KMS-11 (cell line): ENCODE measurements around the gene JMJD1C.

ENCODE experiments used
- H2AFZ ChIP-seq: fragments of 200-600 bp; sonication (generic); 2 replicates; pipeline ENCODE4 v1.6.1; 2016; ENCODE audit warnings: antibody characterized with exemption, mixed run types, low read depth
- H3K27ac ChIP-seq: fragments of 200-600 bp; sonication (generic); 2 replicates; pipeline ENCODE4 v1.6.1; 2016; ENCODE audit warnings: mild to moderate bottlenecking, mixed run types
- H3K27me3 ChIP-seq: fragments of 200-600 bp; sonication (generic); 2 replicates; pipeline ENCODE4 v1.6.1; 2017; ENCODE audit warnings: mild to moderate bottlenecking, low read depth, mixed run types, moderate library complexity; ENCODE audit not compliant: insufficient read depth
- H3K36me3 ChIP-seq: fragments of 200-600 bp; sonication (generic); 2 replicates; pipeline ENCODE4 v1.6.1; 2017; ENCODE audit warnings: mild to moderate bottlenecking, mixed run types; ENCODE audit not compliant: insufficient read depth
- H3K4me1 ChIP-seq: fragments of 200-600 bp; sonication (generic); 2 replicates; pipeline ENCODE4 v1.6.1; 2016; ENCODE audit warnings: mild to moderate bottlenecking, low read depth, mixed run types; ENCODE audit not compliant: poor library complexity, severe bottlenecking
- H3K4me2 ChIP-seq: fragments of 200-600 bp; sonication (generic); 2 replicates; pipeline ENCODE4 v1.7.0; 2016; ENCODE audit warnings: mild to moderate bottlenecking, mixed run types
- H3K4me3 ChIP-seq: fragments of 200-600 bp; sonication (generic); IDR thresholded peaks from 2 replicates; pipeline ENCODE4 v1.6.1; 2017; ENCODE audit warnings: low read depth, low read length, mixed read lengths; ENCODE audit not compliant: insufficient read depth
- H3K79me2 ChIP-seq: fragments of 200-600 bp; sonication (generic); 2 replicates; pipeline ENCODE4 v1.6.1; 2016; ENCODE audit warnings: low read depth, mixed run types; ENCODE audit not compliant: insufficient read depth
- H3K9ac ChIP-seq: fragments of 200-600 bp; sonication (generic); 2 replicates; pipeline ENCODE4 v1.6.1; 2016; ENCODE audit warnings: mild to moderate bottlenecking, mixed run types
- H4K20me1 ChIP-seq: fragments of 200-600 bp; sonication (generic); 2 replicates; pipeline ENCODE4 v1.6.1; 2016; ENCODE audit warnings: mild to moderate bottlenecking, mixed run types; ENCODE audit not compliant: insufficient read depth
- CTCF ChIP-seq: fragments of 200-600 bp; sonication (generic); conservative IDR thresholded peaks from 2 replicates; pipeline ENCODE4 v1.6.1; 2017; ENCODE audit warnings: low read depth, mild to moderate bottlenecking, antibody characterized with exemption, low read length, moderate library complexity, mixed read lengths

The JMJD1C gene

DNA sequence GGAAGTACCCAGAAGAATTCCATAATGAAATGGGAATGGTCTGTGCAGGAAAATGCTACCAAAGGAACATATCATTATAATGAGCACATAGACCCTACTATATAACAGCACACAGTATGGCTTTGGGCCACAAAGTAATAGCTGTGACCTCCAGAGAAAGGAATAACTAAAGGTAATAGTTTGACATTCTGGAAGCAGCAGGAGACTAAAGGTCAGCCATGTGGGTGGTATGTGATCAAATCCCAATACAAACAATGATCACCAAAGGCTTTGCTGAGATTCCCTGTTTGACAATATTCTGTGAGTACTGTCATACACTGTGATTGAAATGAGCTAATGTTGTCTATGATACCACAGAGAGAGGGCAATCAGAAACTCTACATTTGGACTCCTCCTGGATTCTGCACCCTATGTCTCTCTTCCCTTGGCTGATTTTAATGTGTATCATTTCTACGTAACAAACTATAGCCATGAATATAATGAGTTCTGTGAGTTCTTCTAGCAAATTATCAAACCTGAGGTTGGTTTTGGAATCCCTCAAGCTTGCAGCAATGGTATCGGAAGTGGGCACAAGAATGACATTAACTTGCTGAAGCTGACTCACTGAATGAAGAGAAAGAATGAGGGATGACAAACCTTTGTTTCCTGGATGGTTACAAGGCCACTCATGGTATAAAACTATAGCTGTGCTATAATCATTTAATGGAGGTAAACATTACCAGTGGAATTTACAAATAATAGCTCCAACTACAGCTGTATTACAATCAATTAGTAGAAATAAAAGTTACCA lies 99.6 kb downstream of the JMJD1C start:
- no peaks in the 10 kb centered on the region for H3K27me3 ChIP-seq
- no peak for TF ChIP-seq CTCF

GRCh38 chr10:63364918-63365317 lies 100.9 kb downstream of the JMJD1C start:
- Histone ChIP-seq H3K79me2 (no peaks in the 10 kb centered on the region), H3K4me2 (no peak overlapping the region), H3K36me3 (no peaks in the 10 kb centered on the region), H3K4me1 (peaks cover 6% of the 10 kb centered on the region), H2AFZ (no peak overlapping the region), H4K20me1 (no peaks in the 10 kb centered on the region), H3K9ac (no peak overlapping the region), H3K27me3 (no peaks in the 10 kb centered on the region), H3K27ac (no peak overlapping the region), H3K4me3 (no peak overlapping the region)
- TF ChIP-seq CTCF, result no peak

More for the DNA sequence above, 99.6 kb downstream of the JMJD1C start:
- Histone ChIP-seq H4K20me1 (no peaks in the 10 kb centered on the region), H3K27ac (no peak overlapping the region), H3K4me2 (no peak overlapping the region), H3K79me2 (no peaks in the 10 kb centered on the region), H3K9ac (no peak overlapping the region), H2AFZ (no peak overlapping the region), H3K4me3 (no peak overlapping the region), H3K36me3 (no peaks in the 10 kb centered on the region), H3K4me1 (peaks cover 6% of the 10 kb centered on the region)

DNA sequence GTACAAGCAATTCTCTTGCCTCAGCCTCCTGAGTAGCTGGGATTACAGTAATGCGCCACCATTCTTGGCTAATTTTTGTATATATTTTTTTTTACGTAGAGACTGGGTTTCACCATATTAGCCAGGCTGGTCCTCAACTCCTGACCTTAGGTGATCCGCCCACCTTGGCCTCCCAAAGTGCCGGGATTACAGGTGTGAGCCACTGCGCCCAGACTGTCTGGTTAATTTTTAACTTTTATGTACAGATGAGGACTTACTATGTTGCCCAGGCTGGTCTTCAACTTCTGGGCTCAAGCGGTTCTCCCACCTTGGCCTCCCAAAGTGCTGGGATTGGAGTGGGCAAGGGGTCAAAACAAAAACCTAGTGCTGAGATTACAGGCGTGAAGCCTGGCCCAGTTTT lies 101.8 kb downstream of the JMJD1C start:
- no peaks in the 10 kb centered on the region for H4K20me1 ChIP-seq
- no peak overlapping the region for H3K9ac ChIP-seq
- no peak overlapping the region for H2AFZ ChIP-seq
- no peak overlapping the region for H3K4me3 ChIP-seq
- TF ChIP-seq CTCF, result no peak
- H3K27me3 ChIP-seq, result no peaks in the 10 kb centered on the region
- no peaks in the 10 kb centered on the region for H3K79me2 ChIP-seq
- no peak overlapping the region for H3K4me2 ChIP-seq
- no peak overlapping the region for H3K27ac ChIP-seq
- peaks cover 6% of the 10 kb centered on the region for H3K4me1 ChIP-seq
- H3K36me3 ChIP-seq, result no peaks in the 10 kb centered on the region

DNA sequence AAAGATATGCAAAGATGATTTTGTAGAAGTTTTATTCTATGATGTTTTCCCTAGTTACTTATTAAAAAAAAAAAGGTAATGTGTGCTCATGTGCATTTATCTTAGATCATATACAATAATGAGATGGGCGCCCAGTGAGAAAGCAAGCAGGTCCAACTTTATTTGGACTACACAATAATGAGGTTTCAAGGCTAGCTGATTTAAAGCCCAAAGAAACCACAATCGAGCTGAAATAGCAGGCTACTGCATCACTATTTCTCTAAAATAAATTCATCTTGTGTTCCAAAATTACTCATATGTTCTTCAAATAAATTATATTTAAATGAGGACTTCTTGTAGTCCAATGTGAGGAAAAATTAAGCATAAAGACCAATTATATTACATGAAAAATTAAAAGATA lies 110.1 kb downstream of the JMJD1C start:
- no peaks in the 10 kb centered on the region for H3K27me3 ChIP-seq
- H2AFZ ChIP-seq, result no peak overlapping the region
- H3K4me3 ChIP-seq, result no peak overlapping the region
- peaks cover 22% of the 10 kb centered on the region for H3K4me1 ChIP-seq
- TF ChIP-seq CTCF, result no peak
- H3K9ac ChIP-seq, result no peak overlapping the region
- no peaks in the 10 kb centered on the region for H4K20me1 ChIP-seq
- no peak overlapping the region for H3K27ac ChIP-seq
- 0 out of 2 replicates have a peak overlapping the region, but pooled peaks have one; percentile 37 for H3K4me2 ChIP-seq
- no peaks in the 10 kb centered on the region for H3K79me2 ChIP-seq
- H3K36me3 ChIP-seq, result no peaks in the 10 kb centered on the region
